WERI-Rb-1 (cell line): ENCODE data around the gene ATF4.

Experiments used
- DNase-seq: peaks from one replicate; pipeline ENCODE4 v3.0.0-alpha.2; 2020
- H3K27ac ChIP-seq: fragments of 250-450 bp; sonication (Bioruptor Pico); 2 replicates; pipeline ENCODE4 v1.5.1; 2020; ENCODE audit warnings: mild to moderate bottlenecking, moderate library complexity
- H3K27me3 ChIP-seq: fragments of 250-450 bp; sonication (Bioruptor Pico); 2 replicates; pipeline ENCODE4 v1.5.1; 2021; ENCODE audit warnings: mild to moderate bottlenecking, low read depth, moderate library complexity; ENCODE audit not compliant: insufficient read depth, severe bottlenecking
- H3K36me3 ChIP-seq: fragments of 250-450 bp; sonication (Bioruptor Pico); 2 replicates; pipeline ENCODE4 v1.5.1; 2020; ENCODE audit warnings: mild to moderate bottlenecking, moderate library complexity
- H3K4me3 ChIP-seq: 2 replicates; pipeline ENCODE4 v1.5.1; 2011; ENCODE audit warnings: low read depth, mild to moderate bottlenecking, control low read depth, low read length
- H3K9me3 ChIP-seq: fragments of 250-450 bp; sonication (Bioruptor Pico); 2 replicates; pipeline ENCODE4 v1.5.1; 2021; ENCODE audit warnings: mild to moderate bottlenecking, moderate library complexity; ENCODE audit not compliant: severe bottlenecking
- TF ChIP-seq, protein P1 (sequence below): IDR thresholded peaks from 2 replicates; pipeline ENCODE4 v1.5.1; 2011; ENCODE audit warnings: low read depth, mild to moderate bottlenecking, control low read depth, inconsistent platforms, low read length

Gene ATF4

GRCh38 chr22:39522567-39523300 is 2.4 kb downstream of the ATF4 start:
- H3K27ac ChIP-seq: peak overlapping the region; percentile 65
- TF ChIP-seq, protein P1, sequence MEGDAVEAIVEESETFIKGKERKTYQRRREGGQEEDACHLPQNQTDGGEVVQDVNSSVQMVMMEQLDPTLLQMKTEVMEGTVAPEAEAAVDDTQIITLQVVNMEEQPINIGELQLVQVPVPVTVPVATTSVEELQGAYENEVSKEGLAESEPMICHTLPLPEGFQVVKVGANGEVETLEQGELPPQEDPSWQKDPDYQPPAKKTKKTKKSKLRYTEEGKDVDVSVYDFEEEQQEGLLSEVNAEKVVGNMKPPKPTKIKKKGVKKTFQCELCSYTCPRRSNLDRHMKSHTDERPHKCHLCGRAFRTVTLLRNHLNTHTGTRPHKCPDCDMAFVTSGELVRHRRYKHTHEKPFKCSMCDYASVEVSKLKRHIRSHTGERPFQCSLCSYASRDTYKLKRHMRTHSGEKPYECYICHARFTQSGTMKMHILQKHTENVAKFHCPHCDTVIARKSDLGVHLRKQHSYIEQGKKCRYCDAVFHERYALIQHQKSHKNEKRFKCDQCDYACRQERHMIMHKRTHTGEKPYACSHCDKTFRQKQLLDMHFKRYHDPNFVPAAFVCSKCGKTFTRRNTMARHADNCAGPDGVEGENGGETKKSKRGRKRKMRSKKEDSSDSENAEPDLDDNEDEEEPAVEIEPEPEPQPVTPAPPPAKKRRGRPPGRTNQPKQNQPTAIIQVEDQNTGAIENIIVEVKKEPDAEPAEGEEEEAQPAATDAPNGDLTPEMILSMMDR: no peak
- H3K4me3 ChIP-seq: peak overlapping the region; percentile 99
- peak; percentile 55 for DNase-seq
- H3K36me3 ChIP-seq: peaks cover 52% of the 10 kb centered on the region
- H3K9me3 ChIP-seq: no peaks in the 10 kb centered on the region
- no peaks in the 10 kb centered on the region for H3K27me3 ChIP-seq

- Histone ChIP-seq H3K27me3 (no peaks in the 10 kb centered on the region), H3K4me3 (no peak overlapping the region), H3K36me3 (peaks cover 65% of the 10 kb centered on the region), H3K27ac (peak overlapping the region; percentile 18), H3K9me3 (no peaks in the 10 kb centered on the region)
- TF ChIP-seq, protein P1: no peak
- DNase-seq: peak; percentile 59
Measured at GRCh38 chr22:39524089-39524752, 3.9 kb downstream of the ATF4 start.

- Histone ChIP-seq H3K27me3 (no peaks in the 10 kb centered on the region), H3K4me3 (no peak overlapping the region), H3K9me3 (no peaks in the 10 kb centered on the region), H3K27ac (peak overlapping the region; percentile 18), H3K36me3 (peaks cover 73% of the 10 kb centered on the region)
- DNase-seq: no peak
- TF ChIP-seq, protein P1: no peak
Measured at GRCh38 chr22:39524753-39525657, 4.6 kb downstream of the ATF4 start.

GRCh38 chr22:39525658-39525975 is 5.3 kb downstream of the ATF4 start:
- Histone ChIP-seq H3K4me3 (no peak overlapping the region), H3K27ac (peak overlapping the region; percentile 18), H3K27me3 (no peaks in the 10 kb centered on the region), H3K36me3 (peaks cover 75% of the 10 kb centered on the region), H3K9me3 (no peaks in the 10 kb centered on the region)
- TF ChIP-seq, protein P1: no peak
- no peak for DNase-seq

GRCh38 chr22:39526736-39527171 is 6.4 kb downstream of the ATF4 start:
- TF ChIP-seq, protein P1: no peak
- Histone ChIP-seq H3K36me3 (peaks cover 69% of the 10 kb centered on the region), H3K27ac (peak overlapping the region; percentile 85), H3K27me3 (no peaks in the 10 kb centered on the region), H3K9me3 (no peaks in the 10 kb centered on the region), H3K4me3 (no peak overlapping the region)
- no peak for DNase-seq
